ENCODE measurements around the gene MPDZ. TPM values are rescaled to one million over a fixed set of nuclear protein-coding genes. Genes with fewer than 3 reads are reported as not detected.

MPDZ gene, protein sequence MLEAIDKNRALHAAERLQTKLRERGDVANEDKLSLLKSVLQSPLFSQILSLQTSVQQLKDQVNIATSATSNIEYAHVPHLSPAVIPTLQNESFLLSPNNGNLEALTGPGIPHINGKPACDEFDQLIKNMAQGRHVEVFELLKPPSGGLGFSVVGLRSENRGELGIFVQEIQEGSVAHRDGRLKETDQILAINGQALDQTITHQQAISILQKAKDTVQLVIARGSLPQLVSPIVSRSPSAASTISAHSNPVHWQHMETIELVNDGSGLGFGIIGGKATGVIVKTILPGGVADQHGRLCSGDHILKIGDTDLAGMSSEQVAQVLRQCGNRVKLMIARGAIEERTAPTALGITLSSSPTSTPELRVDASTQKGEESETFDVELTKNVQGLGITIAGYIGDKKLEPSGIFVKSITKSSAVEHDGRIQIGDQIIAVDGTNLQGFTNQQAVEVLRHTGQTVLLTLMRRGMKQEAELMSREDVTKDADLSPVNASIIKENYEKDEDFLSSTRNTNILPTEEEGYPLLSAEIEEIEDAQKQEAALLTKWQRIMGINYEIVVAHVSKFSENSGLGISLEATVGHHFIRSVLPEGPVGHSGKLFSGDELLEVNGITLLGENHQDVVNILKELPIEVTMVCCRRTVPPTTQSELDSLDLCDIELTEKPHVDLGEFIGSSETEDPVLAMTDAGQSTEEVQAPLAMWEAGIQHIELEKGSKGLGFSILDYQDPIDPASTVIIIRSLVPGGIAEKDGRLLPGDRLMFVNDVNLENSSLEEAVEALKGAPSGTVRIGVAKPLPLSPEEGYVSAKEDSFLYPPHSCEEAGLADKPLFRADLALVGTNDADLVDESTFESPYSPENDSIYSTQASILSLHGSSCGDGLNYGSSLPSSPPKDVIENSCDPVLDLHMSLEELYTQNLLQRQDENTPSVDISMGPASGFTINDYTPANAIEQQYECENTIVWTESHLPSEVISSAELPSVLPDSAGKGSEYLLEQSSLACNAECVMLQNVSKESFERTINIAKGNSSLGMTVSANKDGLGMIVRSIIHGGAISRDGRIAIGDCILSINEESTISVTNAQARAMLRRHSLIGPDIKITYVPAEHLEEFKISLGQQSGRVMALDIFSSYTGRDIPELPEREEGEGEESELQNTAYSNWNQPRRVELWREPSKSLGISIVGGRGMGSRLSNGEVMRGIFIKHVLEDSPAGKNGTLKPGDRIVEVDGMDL (N-terminal part only)
- total RNA-seq: not detected

- Mint-ChIP-seq H3K4me3 (no peak within 1 kb of the TSS), H3K4me1 (no peaks in the 10 kb centered on the region), H3K9me3 (no peaks in the 10 kb centered on the region), H3K36me3 (no peaks in the 10 kb centered on the region), H3K27me3 (peaks cover 29% of the 10 kb centered on the region), H3K27ac (no peak within 1 kb of the TSS)
- DNase-seq (no peak), ATAC-seq (ENCODE audit: low read depth) (no peak)
- POLR2A ChIA-PET: no interaction called here
Observed at GRCh38 chr9:13279284-13280141, at the start of gene MPDZ. Gene MPDZ, minus strand, starts transcription at chr9:13279692. Its CDS starts 29,377 bp downstream, at chr9:13250315.

- DNase-seq: no peak
- POLR2A ChIA-PET: no interaction called here
- Mint-ChIP-seq H3K4me3 (no peak overlapping the region), H3K27me3 (no peaks in the 10 kb centered on the region), H3K9me3 (no peaks in the 10 kb centered on the region), H3K4me1 (no peaks in the 10 kb centered on the region), H3K36me3 (no peaks in the 10 kb centered on the region), H3K27ac (no peak overlapping the region)
- ATAC-seq (ENCODE audit: low read depth): no peak
Observed at GRCh38 chr9:13324988-13325387, 45.5 kb upstream of the MPDZ start.

DNA sequence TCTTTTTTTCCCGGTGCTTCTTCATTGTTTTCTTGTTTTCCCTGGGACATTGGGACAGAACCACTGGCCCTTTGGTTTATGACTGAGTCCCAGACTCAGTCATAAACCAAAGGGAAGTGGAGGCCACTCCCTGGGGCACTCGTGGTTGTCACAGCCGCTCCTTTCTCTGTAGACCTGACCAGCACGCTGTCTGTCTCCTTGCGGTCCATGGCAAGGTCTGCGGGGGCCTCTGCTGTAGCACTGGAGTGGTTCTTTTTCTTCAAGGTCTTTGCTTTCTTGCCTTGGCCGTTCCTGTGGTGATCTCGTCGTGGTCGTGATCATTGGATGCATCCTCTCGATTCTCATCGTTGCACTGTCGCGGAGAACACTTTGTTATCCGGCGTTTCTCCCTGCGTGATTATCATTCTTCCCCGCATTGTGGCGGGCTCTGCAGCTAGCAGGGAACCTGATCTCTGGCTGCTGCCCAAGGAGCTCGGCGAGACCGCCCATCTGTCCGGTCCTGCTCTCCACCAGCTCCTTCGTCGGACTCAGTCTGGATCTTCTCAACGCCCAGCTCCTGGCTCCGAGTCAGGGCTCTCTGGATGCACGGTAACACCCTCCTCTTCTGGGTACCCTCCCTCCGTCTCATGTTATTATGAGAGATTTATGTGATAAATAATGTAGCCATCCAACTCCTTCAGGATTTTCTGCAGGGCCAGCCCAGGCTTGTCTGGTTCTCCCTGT lies 43.5 kb upstream of the MPDZ start:
- no peak for DNase-seq
- no peak overlapping the region for H3K4me3 Mint-ChIP-seq
- H3K9me3 Mint-ChIP-seq: no peaks in the 10 kb centered on the region
- no peaks in the 10 kb centered on the region for H3K4me1 Mint-ChIP-seq
- ATAC-seq (ENCODE audit: low read depth): no peak
- no peak overlapping the region for H3K27ac Mint-ChIP-seq
- no peaks in the 10 kb centered on the region for H3K27me3 Mint-ChIP-seq
- H3K36me3 Mint-ChIP-seq: no peaks in the 10 kb centered on the region
- POLR2A ChIA-PET: no interaction called here

- H3K36me3 Mint-ChIP-seq: no peaks in the 10 kb centered on the region
- H3K4me3 Mint-ChIP-seq: no peak overlapping the region
- no peaks in the 10 kb centered on the region for H3K4me1 Mint-ChIP-seq
- no peak for ATAC-seq (ENCODE audit: low read depth)
- POLR2A ChIA-PET: no interaction called here
- DNase-seq: no peak
- no peak overlapping the region for H3K27ac Mint-ChIP-seq
- H3K9me3 Mint-ChIP-seq: peaks cover 2% of the 10 kb centered on the region
- no peaks in the 10 kb centered on the region for H3K27me3 Mint-ChIP-seq
Observed at GRCh38 chr9:13318027-13318426, 38.5 kb upstream of the MPDZ start.

DNA sequence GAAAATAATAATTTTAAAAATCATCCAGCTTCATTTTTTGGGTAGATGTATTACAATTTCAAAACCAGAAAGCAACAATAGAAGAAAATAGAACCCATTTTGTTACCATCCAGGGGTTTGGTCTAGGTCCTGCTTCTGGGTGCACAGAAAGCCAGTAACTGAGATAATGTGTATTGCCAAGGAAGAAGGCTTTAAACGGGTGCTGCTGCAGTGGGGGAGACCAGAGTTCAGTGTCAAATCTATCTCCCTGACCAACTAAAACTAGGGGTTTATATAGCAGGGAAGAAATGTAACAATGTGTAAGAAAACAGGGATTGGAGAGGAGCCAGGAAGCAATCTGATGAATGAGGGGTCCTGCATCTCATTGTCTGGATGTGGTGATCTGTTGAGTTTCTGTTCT lies 17.5 kb upstream of the MPDZ start:
- DNase-seq (no peak), ATAC-seq (ENCODE audit: low read depth) (no peak)
- Mint-ChIP-seq H3K27me3 (no peaks in the 10 kb centered on the region), H3K4me1 (no peaks in the 10 kb centered on the region), H3K27ac (no peak overlapping the region), H3K4me3 (no peak overlapping the region), H3K36me3 (no peaks in the 10 kb centered on the region), H3K9me3 (peaks cover 9% of the 10 kb centered on the region)
- POLR2A ChIA-PET: no interaction called here

DNA sequence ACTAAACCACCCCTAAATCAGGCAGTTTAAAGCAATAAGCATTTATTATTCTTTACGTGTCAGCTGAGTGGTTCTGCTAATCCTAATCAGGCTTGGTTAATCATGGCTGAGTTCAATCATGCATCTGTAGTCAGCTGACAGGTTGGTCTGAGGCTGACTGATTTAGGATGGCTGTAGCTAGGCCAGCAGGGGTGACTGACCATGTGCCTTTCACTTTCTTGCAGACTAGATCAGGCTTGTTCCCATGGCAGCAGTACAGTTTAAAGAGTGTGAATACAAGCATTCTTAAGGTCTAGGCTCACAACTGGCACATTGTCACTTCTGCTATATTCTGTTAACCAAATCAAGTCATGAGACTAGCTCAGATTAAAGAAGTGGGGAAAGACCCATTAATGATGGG lies 16.1 kb upstream of the MPDZ start:
- Mint-ChIP-seq H3K36me3 (no peaks in the 10 kb centered on the region), H3K4me3 (no peak overlapping the region), H3K4me1 (no peaks in the 10 kb centered on the region), H3K27me3 (no peaks in the 10 kb centered on the region), H3K27ac (no peak overlapping the region), H3K9me3 (peaks cover 9% of the 10 kb centered on the region)
- ATAC-seq (ENCODE audit: low read depth): no peak
- no peak for DNase-seq
- POLR2A ChIA-PET: no interaction called here

DNA sequence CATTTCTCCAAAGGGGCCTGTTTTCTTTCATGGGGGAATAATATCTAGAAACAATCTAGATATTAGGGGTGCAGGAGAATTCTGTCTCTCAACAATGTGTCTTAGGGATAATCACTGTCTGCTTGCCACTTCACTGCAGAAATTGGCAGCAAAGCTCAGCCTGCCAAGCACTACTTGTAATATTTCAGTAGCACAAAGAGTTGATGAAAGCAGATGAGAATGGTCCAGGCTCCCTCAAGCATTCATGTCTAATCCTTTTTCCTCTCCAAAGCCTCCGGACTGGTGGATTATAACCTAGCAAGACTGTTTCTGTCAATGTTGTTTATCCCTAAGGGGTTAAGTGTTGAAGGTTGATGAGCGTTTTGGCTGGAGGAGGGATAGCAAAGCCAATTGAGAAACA lies 13.3 kb upstream of the MPDZ start:
- H3K27ac Mint-ChIP-seq: no peak overlapping the region
- H3K27me3 Mint-ChIP-seq: no peaks in the 10 kb centered on the region
- H3K9me3 Mint-ChIP-seq: peaks cover 6% of the 10 kb centered on the region
- no peak overlapping the region for H3K4me3 Mint-ChIP-seq
- no peaks in the 10 kb centered on the region for H3K4me1 Mint-ChIP-seq
- ATAC-seq (ENCODE audit: low read depth) (no peak), DNase-seq (no peak)
- POLR2A ChIA-PET: no interaction called here
- no peaks in the 10 kb centered on the region for H3K36me3 Mint-ChIP-seq

DNA sequence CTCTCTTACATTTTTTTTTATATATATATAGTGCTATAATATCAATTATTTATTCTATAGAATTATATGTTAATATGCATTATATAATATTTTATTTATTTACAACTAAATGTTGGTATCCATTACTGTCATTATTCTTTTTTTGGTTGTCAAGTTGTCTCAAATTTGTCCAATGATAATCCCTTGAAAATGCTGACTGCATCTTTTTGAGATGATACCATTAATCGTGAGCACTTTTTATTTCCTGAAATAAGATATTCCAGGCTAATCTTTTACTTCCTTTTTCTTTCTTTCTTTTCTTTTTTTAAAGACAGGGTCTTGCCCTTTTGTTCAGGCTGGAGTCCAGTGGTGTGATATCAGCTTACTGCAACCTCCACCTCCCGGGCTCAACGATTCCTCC lies 12.7 kb upstream of the MPDZ start:
- no peaks in the 10 kb centered on the region for H3K4me1 Mint-ChIP-seq
- no peak overlapping the region for H3K4me3 Mint-ChIP-seq
- H3K36me3 Mint-ChIP-seq: no peaks in the 10 kb centered on the region
- H3K27me3 Mint-ChIP-seq: no peaks in the 10 kb centered on the region
- DNase-seq (no peak), ATAC-seq (ENCODE audit: low read depth) (no peak)
- POLR2A ChIA-PET: no interaction called here
- H3K27ac Mint-ChIP-seq: no peak overlapping the region
- peaks cover 5% of the 10 kb centered on the region for H3K9me3 Mint-ChIP-seq

- no peak overlapping the region for H3K27ac Mint-ChIP-seq
- POLR2A ChIA-PET: no interaction called here
- no peak overlapping the region for H3K4me3 Mint-ChIP-seq
- no peak for ATAC-seq (ENCODE audit: low read depth)
- DNase-seq: no peak
- H3K4me1 Mint-ChIP-seq: no peaks in the 10 kb centered on the region
- no peaks in the 10 kb centered on the region for H3K27me3 Mint-ChIP-seq
- H3K9me3 Mint-ChIP-seq: peaks cover 3% of the 10 kb centered on the region
- no peaks in the 10 kb centered on the region for H3K36me3 Mint-ChIP-seq
Observed at GRCh38 chr9:13291718-13292117, 12.2 kb upstream of the MPDZ start.

GRCh38 chr9:13284011-13284410 lies 4.5 kb upstream of the MPDZ start:
- Mint-ChIP-seq H3K27ac (no peak overlapping the region), H3K4me1 (no peaks in the 10 kb centered on the region), H3K27me3 (peaks cover 14% of the 10 kb centered on the region), H3K36me3 (no peaks in the 10 kb centered on the region), H3K4me3 (no peak overlapping the region), H3K9me3 (no peaks in the 10 kb centered on the region)
- no peak for ATAC-seq (ENCODE audit: low read depth)
- no peak for DNase-seq
- POLR2A ChIA-PET: no interaction called here

- POLR2A ChIA-PET: no interaction called here
- Mint-ChIP-seq H3K27me3 (peaks cover 20% of the 10 kb centered on the region), H3K36me3 (no peaks in the 10 kb centered on the region), H3K4me3 (no peak overlapping the region), H3K27ac (no peak overlapping the region), H3K9me3 (no peaks in the 10 kb centered on the region), H3K4me1 (no peaks in the 10 kb centered on the region)
- DNase-seq (no peak), ATAC-seq (ENCODE audit: low read depth) (no peak)
Observed at GRCh38 chr9:13282998-13283397, 3.5 kb upstream of the MPDZ start.

DNA sequence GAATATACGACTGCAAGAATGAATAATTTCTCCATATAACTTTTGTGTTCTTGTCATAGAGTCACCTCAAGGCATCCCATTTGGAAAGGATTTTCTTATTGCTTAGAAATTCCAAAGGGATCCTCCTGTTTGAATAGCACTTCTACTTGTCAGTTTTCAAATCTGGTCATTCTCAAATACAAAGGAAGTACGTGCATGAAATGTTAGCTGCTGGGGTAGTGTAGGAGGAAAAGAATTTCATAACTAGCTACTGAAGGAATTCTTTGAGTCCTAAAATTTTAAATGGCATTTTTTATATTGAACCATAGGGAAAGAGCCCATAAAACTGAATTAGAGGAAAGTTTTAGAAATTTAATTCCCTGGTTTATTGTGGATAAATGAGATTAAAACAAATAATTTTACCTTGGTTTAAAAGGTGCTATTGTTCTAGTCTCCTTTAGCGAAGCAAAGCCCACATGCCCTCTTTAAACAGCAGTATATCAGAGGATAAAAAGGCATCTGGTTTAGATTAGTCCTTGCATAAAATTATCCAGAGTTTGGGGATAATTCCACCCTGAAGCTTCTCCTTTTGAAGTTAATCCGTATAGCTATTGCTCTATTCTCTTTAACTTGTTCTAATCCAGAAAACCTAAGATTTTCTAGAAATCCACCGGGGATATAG lies 2.0 kb upstream of the MPDZ start:
- peaks cover 29% of the 10 kb centered on the region for H3K27me3 Mint-ChIP-seq
- no peak overlapping the region for H3K4me3 Mint-ChIP-seq
- no peaks in the 10 kb centered on the region for H3K4me1 Mint-ChIP-seq
- no peak overlapping the region for H3K27ac Mint-ChIP-seq
- POLR2A ChIA-PET: no interaction called here
- ATAC-seq (ENCODE audit: low read depth) (no peak), DNase-seq (no peak)
- H3K9me3 Mint-ChIP-seq: no peaks in the 10 kb centered on the region
- H3K36me3 Mint-ChIP-seq: no peaks in the 10 kb centered on the region
